ENCODE data around the gene FGF12.

FGF12 gene

DNA sequence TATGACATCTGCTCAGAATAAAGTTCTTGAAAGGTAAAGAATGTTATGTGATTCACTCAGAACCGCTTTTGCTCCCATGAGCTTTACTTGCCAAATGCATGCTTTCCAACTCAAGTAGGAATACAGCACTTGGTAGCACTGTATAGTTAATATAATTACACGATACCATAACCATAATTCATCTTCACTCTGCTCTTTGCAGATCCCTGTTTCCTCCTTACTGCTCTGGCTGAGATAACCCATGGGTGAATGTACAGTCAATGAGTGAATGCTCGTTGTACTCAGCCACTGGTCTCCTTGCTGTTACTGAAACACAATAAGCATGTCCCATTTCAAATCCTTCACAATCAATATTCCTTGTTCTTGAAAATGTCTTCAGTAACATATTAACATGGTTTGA lies 550.0 kb downstream of the FGF12 start:
- in situ Hi-C loops (cut with MboI; ENCODE audit: low pct_unique_long_range_greater_than_20kb, low sequenced_read_pairs, unreplicated experiment) = no loop called here
- TF ChIP-seq, protein P1, sequence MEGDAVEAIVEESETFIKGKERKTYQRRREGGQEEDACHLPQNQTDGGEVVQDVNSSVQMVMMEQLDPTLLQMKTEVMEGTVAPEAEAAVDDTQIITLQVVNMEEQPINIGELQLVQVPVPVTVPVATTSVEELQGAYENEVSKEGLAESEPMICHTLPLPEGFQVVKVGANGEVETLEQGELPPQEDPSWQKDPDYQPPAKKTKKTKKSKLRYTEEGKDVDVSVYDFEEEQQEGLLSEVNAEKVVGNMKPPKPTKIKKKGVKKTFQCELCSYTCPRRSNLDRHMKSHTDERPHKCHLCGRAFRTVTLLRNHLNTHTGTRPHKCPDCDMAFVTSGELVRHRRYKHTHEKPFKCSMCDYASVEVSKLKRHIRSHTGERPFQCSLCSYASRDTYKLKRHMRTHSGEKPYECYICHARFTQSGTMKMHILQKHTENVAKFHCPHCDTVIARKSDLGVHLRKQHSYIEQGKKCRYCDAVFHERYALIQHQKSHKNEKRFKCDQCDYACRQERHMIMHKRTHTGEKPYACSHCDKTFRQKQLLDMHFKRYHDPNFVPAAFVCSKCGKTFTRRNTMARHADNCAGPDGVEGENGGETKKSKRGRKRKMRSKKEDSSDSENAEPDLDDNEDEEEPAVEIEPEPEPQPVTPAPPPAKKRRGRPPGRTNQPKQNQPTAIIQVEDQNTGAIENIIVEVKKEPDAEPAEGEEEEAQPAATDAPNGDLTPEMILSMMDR (IDR thresholded peaks at IDR 0.05; ENCODE audit: extremely low read depth, insufficient read depth, missing control alignments) = no peak
- DNase-seq (ENCODE audit: low spot score) = no peak

DNA sequence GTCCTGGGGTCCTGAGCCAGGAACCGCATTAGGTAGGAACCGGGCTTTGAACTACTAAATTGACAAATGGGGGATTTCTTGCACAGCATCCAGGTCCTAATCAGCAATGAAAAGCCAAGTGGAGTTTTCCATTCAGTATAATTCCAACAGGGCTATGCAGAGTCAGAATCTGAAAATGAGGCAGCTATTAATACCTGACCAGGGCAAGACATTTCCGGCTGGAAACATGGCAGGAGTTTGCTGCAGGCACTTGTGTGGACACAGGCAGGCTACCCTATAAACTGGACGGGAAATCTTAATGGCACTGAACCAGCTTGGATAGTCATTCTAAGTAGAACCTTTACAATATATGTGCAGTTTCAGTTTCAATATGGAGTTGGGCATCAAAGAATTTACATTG lies 553.1 kb downstream of the FGF12 start:
- TF ChIP-seq, protein P1 (IDR thresholded peaks at IDR 0.05; ENCODE audit: extremely low read depth, insufficient read depth, missing control alignments) = no peak
- no peak for DNase-seq (ENCODE audit: low spot score)
- in situ Hi-C loops (cut with MboI; ENCODE audit: low pct_unique_long_range_greater_than_20kb, low sequenced_read_pairs, unreplicated experiment) = no loop called here

DNA sequence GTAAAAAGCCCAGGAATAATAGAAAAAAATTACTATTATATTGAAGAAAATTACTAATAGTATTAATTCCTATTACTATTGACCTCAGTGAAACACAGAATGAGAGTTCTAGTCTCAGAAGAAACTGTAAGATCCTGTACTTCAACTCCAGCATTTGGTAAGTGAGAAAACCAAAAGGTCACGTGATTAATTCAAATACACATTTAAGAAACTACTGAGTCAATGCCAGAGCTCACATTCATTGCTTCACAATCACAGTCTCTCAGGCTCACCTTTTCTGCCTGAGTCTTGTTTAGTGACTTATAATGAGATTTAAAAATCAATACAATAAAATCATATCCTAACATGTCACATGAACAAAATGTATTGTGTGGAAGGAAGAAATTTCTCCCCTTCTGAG lies 556.1 kb downstream of the FGF12 start:
- no peak for DNase-seq (ENCODE audit: low spot score)
- TF ChIP-seq, protein P1 (IDR thresholded peaks at IDR 0.05; ENCODE audit: extremely low read depth, insufficient read depth, missing control alignments) = no peak
- in situ Hi-C loops (cut with MboI; ENCODE audit: low pct_unique_long_range_greater_than_20kb, low sequenced_read_pairs, unreplicated experiment) = no loop called here

DNA sequence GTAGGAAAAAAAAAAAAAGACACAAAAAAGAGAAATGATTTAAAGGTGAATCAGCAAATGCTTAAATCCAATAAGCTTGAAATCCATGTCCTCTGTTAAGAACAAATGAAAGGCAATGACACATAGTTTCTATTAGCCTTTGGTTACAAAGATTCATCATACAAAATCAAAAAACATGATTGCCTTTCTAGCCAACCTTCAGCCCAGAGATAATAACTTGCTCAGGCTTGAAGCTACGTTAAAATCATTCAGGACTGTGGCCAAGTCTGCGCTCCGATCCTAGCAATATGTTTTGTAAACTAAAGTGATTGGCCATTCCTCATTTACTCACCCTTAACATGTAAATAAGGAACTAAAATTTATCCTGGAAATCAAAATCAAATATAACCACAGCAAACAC lies 556.7 kb downstream of the FGF12 start:
- TF ChIP-seq, protein P1 (IDR thresholded peaks at IDR 0.05; ENCODE audit: extremely low read depth, insufficient read depth, missing control alignments) = no peak
- no peak for DNase-seq (ENCODE audit: low spot score)
- in situ Hi-C loops (cut with MboI; ENCODE audit: low pct_unique_long_range_greater_than_20kb, low sequenced_read_pairs, unreplicated experiment) = no loop called here

DNA sequence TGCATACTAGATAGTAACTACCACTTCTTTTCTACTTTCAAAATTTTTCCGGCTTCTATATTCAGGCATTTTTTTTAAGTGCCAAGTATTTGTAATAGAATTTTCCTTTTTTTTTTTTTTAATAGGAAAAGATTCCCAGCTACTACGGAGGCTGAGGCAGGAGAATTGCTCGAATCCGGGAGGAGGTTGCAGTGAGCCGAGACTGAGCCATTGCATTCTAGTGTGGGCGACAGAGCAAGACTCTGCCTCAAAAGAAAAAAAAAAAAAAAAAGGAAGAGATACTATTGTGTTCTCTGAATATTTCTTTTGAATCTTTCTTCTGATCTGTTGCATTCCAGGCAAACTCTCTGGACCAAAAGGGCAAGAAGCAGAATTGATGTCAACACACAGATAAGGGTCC lies 557.3 kb downstream of the FGF12 start:
- no peak for DNase-seq (ENCODE audit: low spot score)
- TF ChIP-seq, protein P1 (IDR thresholded peaks at IDR 0.05; ENCODE audit: extremely low read depth, insufficient read depth, missing control alignments) = no peak
- in situ Hi-C loops (cut with MboI; ENCODE audit: low pct_unique_long_range_greater_than_20kb, low sequenced_read_pairs, unreplicated experiment) = no loop called here

DNA sequence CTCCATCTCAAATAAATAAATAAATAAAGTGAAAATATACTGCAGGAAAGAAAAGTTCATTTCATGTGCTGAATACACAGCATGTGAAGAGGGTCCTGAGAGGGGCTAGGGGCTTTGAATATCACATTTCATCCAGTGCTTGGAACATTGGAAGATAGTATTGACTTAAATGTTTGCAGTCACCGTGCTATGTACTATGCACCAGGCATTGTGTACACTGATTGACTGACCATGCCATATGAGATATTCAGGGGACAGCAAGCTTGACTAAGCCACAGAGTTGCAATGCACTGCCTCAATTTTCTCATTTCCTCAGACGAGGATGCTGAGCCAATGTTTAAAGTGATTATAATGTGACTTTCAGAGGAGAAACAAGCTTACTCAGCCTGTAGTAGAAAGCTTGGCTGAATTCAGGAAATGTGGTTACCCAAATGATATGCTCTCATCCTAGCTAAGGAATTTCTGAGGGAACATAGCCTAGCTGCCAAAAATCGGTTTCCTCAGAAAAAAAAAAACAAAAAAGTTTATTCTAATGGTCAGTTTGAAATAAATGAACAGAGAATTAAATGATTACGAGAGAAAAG lies 557.9 kb downstream of the FGF12 start:
- TF ChIP-seq, protein P1 (IDR thresholded peaks at IDR 0.05; ENCODE audit: extremely low read depth, insufficient read depth, missing control alignments) = no peak
- DNase-seq (ENCODE audit: low spot score) = no peak
- in situ Hi-C loops (cut with MboI; ENCODE audit: low pct_unique_long_range_greater_than_20kb, low sequenced_read_pairs, unreplicated experiment) = no loop called here

DNA sequence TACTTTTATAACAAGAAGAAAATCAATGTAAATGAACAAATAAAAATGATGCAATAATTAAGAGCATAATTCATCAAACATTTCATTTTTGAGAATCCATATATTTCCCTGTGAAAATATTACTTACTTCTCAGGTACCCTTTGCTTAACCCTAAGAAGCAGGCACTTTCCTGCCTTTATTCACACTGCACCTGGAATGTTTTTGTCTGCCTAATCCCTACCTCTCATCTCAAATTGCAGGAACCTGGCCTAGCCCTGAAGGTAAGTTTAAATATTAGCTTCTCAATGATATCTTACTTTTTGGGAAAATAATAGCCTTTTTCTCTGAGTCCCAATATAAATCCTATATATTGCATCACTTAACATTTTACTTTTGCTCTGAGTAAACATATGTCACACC lies 559.1 kb downstream of the FGF12 start:
- TF ChIP-seq, protein P1 (IDR thresholded peaks at IDR 0.05; ENCODE audit: extremely low read depth, insufficient read depth, missing control alignments) = no peak
- in situ Hi-C loops (cut with MboI; ENCODE audit: low pct_unique_long_range_greater_than_20kb, low sequenced_read_pairs, unreplicated experiment) = no loop called here
- no peak for DNase-seq (ENCODE audit: low spot score)

Measured in GM13977 (cell line).